Activated CD4-positive, alpha-beta T cell treated with anti-CD3 and anti-CD28 coated beads for 36 hours (primary cell): Measurements from ENCODE around the gene ATP6V0A4. TPM values are rescaled to one million over a fixed set of nuclear protein-coding genes. Genes with fewer than 3 reads are reported as not detected.
A peak's percentile ranks its signal among the peaks of the same experiment; 100 is the strongest.

Experiments
- ATAC-seq: fragments of 200-7000 bp; cut with Tn5 transposase; one replicate; pipeline ENCODE4 v1.10.0; 2021; ENCODE audit warnings: mild to moderate bottlenecking, moderate library complexity
- CTCF ChIA-PET: fragments of 350-600 bp; sonication (Branson Sonifier 250); formaldehyde crosslinking; loops from one replicate; lab custom pipeline; 2021; ENCODE audit warnings: antibody characterized with exemption; lab: Charles Lee
- POLR2A ChIA-PET: fragments of 350-600 bp; sonication (Branson Sonifier 250); formaldehyde crosslinking; loops from one replicate; lab custom pipeline; 2021; ENCODE audit warnings: antibody characterized with exemption, inconsistent platforms; lab: Charles Lee
- DNase-seq: peaks from one replicate; pipeline ENCODE4 v3.0.0-alpha.2; 2020
- H3K27ac Mint-ChIP-seq: one replicate; pipeline ENCODE4 v1.8.0; 2021; ENCODE audit warnings: mixed read lengths
- H3K27me3 Mint-ChIP-seq: one replicate; pipeline ENCODE4 v1.8.0; 2021; ENCODE audit warnings: mixed read lengths
- H3K36me3 Mint-ChIP-seq: one replicate; pipeline ENCODE4 v1.8.0; 2021; ENCODE audit warnings: low read depth, mixed read lengths
- H3K4me1 Mint-ChIP-seq: one replicate; pipeline ENCODE4 v1.8.0; 2021; ENCODE audit warnings: mixed read lengths
- H3K4me3 Mint-ChIP-seq: one replicate; pipeline ENCODE4 v1.8.0; 2021; ENCODE audit warnings: mild to moderate bottlenecking, moderate library complexity, mixed read lengths
- H3K9me3 Mint-ChIP-seq: one replicate; pipeline ENCODE4 v1.8.0; 2021; ENCODE audit warnings: low read depth, mixed read lengths
- intact Hi-C, 2 experiments: fragments of 100-400 bp; cut with DNase I in 1 of 2; cut with micrococcal nuclease in 1 of 2; formaldehyde crosslinking; loops; one replicate each; pipeline versions ENCODE4 v1.14.2 to v1.15.1; 2022 to 2024; cut with DNase I, micrococcal nuclease
- total RNA-seq, 2 experiments: library from RNA; stranded (reverse); gene quantifications; one replicate each; pipeline ENCODE4 v1.2.3, GENCODE V29; 2021

Gene ATP6V0A4
- total RNA-seq, 2 experiments from 2014 or later = 0.19 to 0.32 TPM

GRCh38 chr7:138727336-138728099, 70.5 kb downstream of the ATP6V0A4 start:
- intact Hi-C loops = no loop called here
- Mint-ChIP-seq H3K4me3 (no peak overlapping the region), H3K27ac (no peak overlapping the region), H3K36me3 (no peaks in the 10 kb centered on the region), H3K27me3 (no peaks in the 10 kb centered on the region), H3K4me1 (peaks cover 1% of the 10 kb centered on the region), H3K9me3 (no peaks in the 10 kb centered on the region)
- no peak for DNase-seq
- ATAC-seq = no peak
- ChIA-PET CTCF (interaction anchor here (1.1 to 1.7 kb wide), 2 partner anchors 11 to 278 kb away, joined by 3 to 4 read pairs; no protein-coding TSS in a partner anchor), POLR2A (no interaction called here)

DNA sequence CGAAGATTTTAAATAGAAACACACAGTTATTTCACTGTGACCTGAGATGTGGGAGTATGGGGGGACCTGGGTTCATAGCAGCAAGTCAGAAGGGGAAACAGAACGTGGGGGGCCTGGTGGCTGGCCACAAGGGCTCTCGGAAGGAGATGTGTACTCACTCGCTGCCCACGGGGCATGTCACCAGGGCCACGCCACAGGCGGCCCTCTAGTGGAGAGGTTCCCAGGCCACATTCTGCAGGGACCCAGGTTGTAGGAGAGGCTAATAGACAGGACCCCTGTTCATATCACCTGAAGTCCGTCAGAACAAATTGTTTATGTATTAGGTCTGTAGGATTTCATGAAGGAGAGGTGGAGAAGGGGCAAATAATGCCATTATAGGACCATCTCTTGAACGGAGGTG, 71.7 kb downstream of the ATP6V0A4 start:
- Mint-ChIP-seq H3K27ac (no peak overlapping the region), H3K36me3 (no peaks in the 10 kb centered on the region), H3K27me3 (no peaks in the 10 kb centered on the region), H3K4me1 (no peaks in the 10 kb centered on the region), H3K4me3 (no peak overlapping the region), H3K9me3 (no peaks in the 10 kb centered on the region)
- POLR2A ChIA-PET = no interaction called here
- ATAC-seq = no peak
- CTCF ChIA-PET = no interaction called here
- intact Hi-C loops = no loop called here
- no peak for DNase-seq

DNA sequence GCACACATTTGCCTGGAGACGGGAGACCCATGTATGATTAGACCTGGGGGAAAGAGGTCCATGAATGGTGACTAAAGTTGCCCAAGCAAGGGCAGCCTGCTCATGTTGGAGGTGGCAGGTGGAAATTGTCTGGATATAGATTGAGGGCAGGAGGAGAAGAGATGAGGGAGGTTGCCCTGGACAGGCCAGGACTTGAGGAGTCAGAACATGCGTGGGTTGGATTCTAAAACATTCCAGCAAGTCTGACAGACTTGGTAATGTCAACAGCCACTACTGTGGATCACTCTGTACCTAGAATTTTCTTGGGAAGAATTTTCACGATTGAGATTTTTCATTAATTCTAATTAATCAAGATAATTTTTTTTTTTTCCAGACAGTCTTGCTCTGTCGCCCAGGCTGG, 77.7 kb downstream of the ATP6V0A4 start:
- no peak for ATAC-seq
- CTCF ChIA-PET = no interaction called here
- H3K4me3 Mint-ChIP-seq = no peak overlapping the region
- peaks cover 2% of the 10 kb centered on the region for H3K27me3 Mint-ChIP-seq
- POLR2A ChIA-PET = interaction anchor here (0.6 kb wide), 1 partner anchor 273 kb away, joined by 4 read pairs; no protein-coding TSS in a partner anchor
- intact Hi-C loops = no loop called here
- no peak for DNase-seq
- no peaks in the 10 kb centered on the region for H3K9me3 Mint-ChIP-seq
- H3K27ac Mint-ChIP-seq = no peak overlapping the region
- H3K4me1 Mint-ChIP-seq = peaks cover 8% of the 10 kb centered on the region
- no peaks in the 10 kb centered on the region for H3K36me3 Mint-ChIP-seq

GRCh38 chr7:138716889-138717288, 81.1 kb downstream of the ATP6V0A4 start:
- ChIA-PET POLR2A (interaction anchor here (0.6 kb wide), 1 partner anchor 244 kb away, joined by 4 read pairs; no protein-coding TSS in a partner anchor), CTCF (interaction anchor here (0.6 to 1.1 kb wide), 4 partner anchors 22 to 291 kb away, joined by 3 to 4 read pairs (median 3); no protein-coding TSS in a partner anchor)
- intact Hi-C loops = no loop called here
- Mint-ChIP-seq H3K27ac (no peak overlapping the region), H3K36me3 (no peaks in the 10 kb centered on the region), H3K4me3 (no peak overlapping the region), H3K27me3 (peaks cover 2% of the 10 kb centered on the region), H3K4me1 (peaks cover 17% of the 10 kb centered on the region), H3K9me3 (no peaks in the 10 kb centered on the region)
- ATAC-seq (no peak), DNase-seq (no peak)

DNA sequence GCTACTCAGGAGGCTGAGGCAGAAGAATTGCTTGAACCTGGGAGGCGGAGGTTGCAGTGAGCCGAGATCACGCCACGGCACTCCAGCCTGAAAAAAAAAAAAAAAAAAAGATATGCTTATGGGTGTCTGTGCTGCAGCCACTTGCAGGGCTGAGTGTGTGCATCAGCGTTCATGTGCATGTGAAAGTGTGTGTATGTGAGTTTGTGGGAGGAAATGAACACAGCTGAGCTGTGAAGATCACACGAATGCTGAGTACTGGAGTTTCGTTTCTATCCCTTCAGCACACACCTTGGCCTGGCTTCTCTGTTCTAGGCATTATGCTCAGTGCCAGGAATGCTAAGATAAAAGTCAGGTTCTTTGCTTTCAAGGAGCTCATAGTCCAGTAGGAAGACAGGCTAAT, 84.8 kb downstream of the ATP6V0A4 start:
- H3K4me1 Mint-ChIP-seq = peaks cover 21% of the 10 kb centered on the region
- DNase-seq (no peak), ATAC-seq (no peak)
- H3K36me3 Mint-ChIP-seq = no peaks in the 10 kb centered on the region
- H3K9me3 Mint-ChIP-seq = no peaks in the 10 kb centered on the region
- H3K27ac Mint-ChIP-seq = no peak overlapping the region
- CTCF ChIA-PET = no interaction called here
- peaks cover 2% of the 10 kb centered on the region for H3K27me3 Mint-ChIP-seq
- intact Hi-C loops = no loop called here
- no peak overlapping the region for H3K4me3 Mint-ChIP-seq
- POLR2A ChIA-PET = no interaction called here

- intact Hi-C loops = no loop called here
- no peak overlapping the region for H3K4me3 Mint-ChIP-seq
- DNase-seq = no peak
- H3K27me3 Mint-ChIP-seq = peaks cover 2% of the 10 kb centered on the region
- no peaks in the 10 kb centered on the region for H3K9me3 Mint-ChIP-seq
- H3K4me1 Mint-ChIP-seq = peaks cover 15% of the 10 kb centered on the region
- ChIA-PET CTCF (no interaction called here), POLR2A (no interaction called here)
- no peak overlapping the region for H3K27ac Mint-ChIP-seq
- no peaks in the 10 kb centered on the region for H3K36me3 Mint-ChIP-seq
- ATAC-seq = peak; percentile 34
These were observed 85.3 kb downstream of the ATP6V0A4 start for GRCh38 chr7:138712652-138713051.

GRCh38 chr7:138710536-138711385, 87.2 kb downstream of the ATP6V0A4 start:
- H3K27me3 Mint-ChIP-seq = no peaks in the 10 kb centered on the region
- POLR2A ChIA-PET = no interaction called here
- intact Hi-C loops = no loop called here
- no peak for ATAC-seq
- DNase-seq = no peak
- no peaks in the 10 kb centered on the region for H3K36me3 Mint-ChIP-seq
- H3K9me3 Mint-ChIP-seq = no peaks in the 10 kb centered on the region
- CTCF ChIA-PET = interaction anchor here (0.6 to 1.0 kb wide), 3 partner anchors 28 to 251 kb away, joined by 3 read pairs; no protein-coding TSS in a partner anchor
- no peak overlapping the region for H3K4me3 Mint-ChIP-seq
- H3K27ac Mint-ChIP-seq = no peak overlapping the region
- H3K4me1 Mint-ChIP-seq = peaks cover 13% of the 10 kb centered on the region

DNA sequence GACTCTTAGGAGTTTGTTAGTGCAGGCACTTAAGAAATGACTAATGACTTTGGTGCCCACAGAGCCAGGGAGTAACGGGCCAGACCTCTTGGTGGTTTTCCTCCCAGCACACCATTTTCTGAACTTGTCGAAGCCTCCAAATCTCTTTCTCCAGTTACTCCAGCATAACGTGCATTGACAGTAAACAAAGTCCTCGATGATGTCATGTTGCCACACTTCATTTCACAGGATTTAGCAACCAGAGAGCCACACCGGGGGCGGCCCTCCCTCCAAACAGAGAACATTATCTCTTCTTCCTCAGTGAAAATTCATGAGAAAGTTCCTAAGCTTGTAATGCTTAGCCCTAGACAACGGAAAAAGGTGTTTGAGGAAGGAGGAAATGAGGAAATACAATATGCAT, 92.8 kb downstream of the ATP6V0A4 start:
- CTCF ChIA-PET = no interaction called here
- no peak for DNase-seq
- H3K9me3 Mint-ChIP-seq = no peaks in the 10 kb centered on the region
- POLR2A ChIA-PET = no interaction called here
- peaks cover 4% of the 10 kb centered on the region for H3K4me1 Mint-ChIP-seq
- peaks cover 2% of the 10 kb centered on the region for H3K27me3 Mint-ChIP-seq
- intact Hi-C loops = no loop called here
- no peak overlapping the region for H3K27ac Mint-ChIP-seq
- H3K4me3 Mint-ChIP-seq = no peak overlapping the region
- ATAC-seq = no peak
- no peaks in the 10 kb centered on the region for H3K36me3 Mint-ChIP-seq

- no peaks in the 10 kb centered on the region for H3K9me3 Mint-ChIP-seq
- POLR2A ChIA-PET = no interaction called here
- intact Hi-C loops = no loop called here
- peaks cover 2% of the 10 kb centered on the region for H3K27me3 Mint-ChIP-seq
- no peaks in the 10 kb centered on the region for H3K4me1 Mint-ChIP-seq
- no peak for ATAC-seq
- CTCF ChIA-PET = no interaction called here
- no peak overlapping the region for H3K27ac Mint-ChIP-seq
- H3K4me3 Mint-ChIP-seq = no peak overlapping the region
- H3K36me3 Mint-ChIP-seq = no peaks in the 10 kb centered on the region
- DNase-seq = no peak
These were observed 96.5 kb downstream of the ATP6V0A4 start for GRCh38 chr7:138701537-138701923.

DNA sequence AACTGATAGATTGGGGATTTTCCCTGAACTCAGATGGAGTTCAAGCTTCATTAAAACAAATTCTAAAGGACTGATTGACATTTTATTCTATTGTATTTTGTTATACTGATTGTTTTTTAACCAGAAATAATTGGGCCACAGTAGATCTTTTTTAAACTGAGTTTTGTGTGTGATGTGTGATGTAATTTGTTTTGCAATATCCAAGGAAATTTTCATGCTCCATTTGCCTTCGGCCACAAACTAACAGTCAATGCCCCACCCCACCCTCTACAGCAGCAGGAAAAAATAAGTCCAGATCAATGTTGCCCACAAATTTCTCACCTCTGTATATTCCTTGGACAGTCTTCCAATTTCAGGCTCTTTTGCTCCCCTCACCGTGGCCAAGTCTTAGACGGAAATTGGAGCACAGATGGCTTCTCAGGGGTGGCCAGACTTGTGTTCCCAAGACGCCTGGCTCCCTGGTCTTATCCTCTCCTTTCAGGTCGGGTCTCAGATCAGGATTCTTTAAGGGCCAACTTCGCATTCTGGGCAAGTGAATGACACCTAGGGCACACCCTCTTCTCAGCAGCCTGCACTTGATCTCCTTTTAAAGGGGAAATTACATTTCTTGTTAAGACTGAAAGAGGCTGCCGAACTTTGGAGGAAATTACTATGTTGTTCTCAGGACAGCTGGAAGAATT, 97.0 kb downstream of the ATP6V0A4 start, which contains the start of gene SVOPL:
SVOPL (minus strand) TSS at position 506 of the 680 bp plus-strand sequence. CDS start 22,317 bp downstream, outside the sequence.
- intact Hi-C loops = no loop called here
- H3K36me3 Mint-ChIP-seq = no peaks in the 10 kb centered on the region
- no peak within 1 kb of the TSS for H3K27ac Mint-ChIP-seq
- ATAC-seq (no peak), DNase-seq (no peak)
- no peak within 1 kb of the TSS for H3K4me3 Mint-ChIP-seq
- H3K9me3 Mint-ChIP-seq = no peaks in the 10 kb centered on the region
- CTCF ChIA-PET = no interaction called here
- POLR2A ChIA-PET = no interaction called here
- H3K4me1 Mint-ChIP-seq = no peaks in the 10 kb centered on the region
- peaks cover 2% of the 10 kb centered on the region for H3K27me3 Mint-ChIP-seq

DNA sequence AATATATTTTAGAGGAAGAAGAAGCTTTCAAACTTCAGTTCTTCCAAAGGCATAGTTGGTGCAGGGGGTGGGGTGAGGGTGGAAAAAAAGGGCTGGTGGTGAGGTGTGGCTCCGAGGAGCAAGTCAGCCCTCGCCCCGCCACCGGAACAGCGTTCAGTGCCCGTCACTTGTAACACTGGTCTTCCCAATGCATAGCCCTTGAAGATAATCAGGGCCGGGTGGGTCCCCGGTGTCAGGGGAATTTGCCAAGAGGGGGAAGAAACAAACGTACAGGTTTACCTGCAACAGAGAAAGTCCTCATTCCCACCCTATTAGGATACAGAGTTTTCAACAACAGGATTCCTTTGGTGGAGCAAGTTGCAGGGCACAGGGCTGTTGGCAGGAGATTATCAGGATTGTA, 98.3 kb downstream of the ATP6V0A4 start:
- no peaks in the 10 kb centered on the region for H3K36me3 Mint-ChIP-seq
- no peaks in the 10 kb centered on the region for H3K9me3 Mint-ChIP-seq
- H3K27me3 Mint-ChIP-seq = peaks cover 2% of the 10 kb centered on the region
- ATAC-seq = no peak
- no peak overlapping the region for H3K4me3 Mint-ChIP-seq
- intact Hi-C loops = no loop called here
- no peak overlapping the region for H3K27ac Mint-ChIP-seq
- ChIA-PET CTCF (no interaction called here), POLR2A (no interaction called here)
- no peak for DNase-seq
- H3K4me1 Mint-ChIP-seq = no peaks in the 10 kb centered on the region
